ENCODE data around the gene LNPK.

DNA sequence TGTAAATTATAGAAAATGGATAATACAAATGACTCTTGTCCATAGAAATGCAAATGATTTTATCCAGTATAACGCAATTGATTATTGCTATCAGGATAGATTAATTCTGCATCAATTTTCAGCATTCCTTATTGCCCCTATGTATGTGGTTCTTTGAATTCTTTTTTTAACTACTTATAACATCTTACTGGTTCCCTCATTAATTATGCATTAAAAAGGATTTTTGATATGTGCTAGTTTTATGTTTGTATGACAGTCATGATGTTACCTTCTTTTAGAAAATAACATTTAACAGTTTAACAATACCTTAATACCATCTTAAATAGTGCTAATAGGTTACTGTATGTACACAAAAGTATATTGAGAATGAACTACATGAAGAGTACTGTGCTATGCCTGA, 20.0 kb upstream of the LNPK start:
- TF ChIP-seq POLR2A (IDR thresholded peaks at IDR 0.05) (no peak), EP300 (IDR thresholded peaks at IDR 0.05) (no peak), POLR2AphosphoS5 (IDR thresholded peaks at IDR 0.05) (no peak)
- TF ChIP-seq, protein P1, sequence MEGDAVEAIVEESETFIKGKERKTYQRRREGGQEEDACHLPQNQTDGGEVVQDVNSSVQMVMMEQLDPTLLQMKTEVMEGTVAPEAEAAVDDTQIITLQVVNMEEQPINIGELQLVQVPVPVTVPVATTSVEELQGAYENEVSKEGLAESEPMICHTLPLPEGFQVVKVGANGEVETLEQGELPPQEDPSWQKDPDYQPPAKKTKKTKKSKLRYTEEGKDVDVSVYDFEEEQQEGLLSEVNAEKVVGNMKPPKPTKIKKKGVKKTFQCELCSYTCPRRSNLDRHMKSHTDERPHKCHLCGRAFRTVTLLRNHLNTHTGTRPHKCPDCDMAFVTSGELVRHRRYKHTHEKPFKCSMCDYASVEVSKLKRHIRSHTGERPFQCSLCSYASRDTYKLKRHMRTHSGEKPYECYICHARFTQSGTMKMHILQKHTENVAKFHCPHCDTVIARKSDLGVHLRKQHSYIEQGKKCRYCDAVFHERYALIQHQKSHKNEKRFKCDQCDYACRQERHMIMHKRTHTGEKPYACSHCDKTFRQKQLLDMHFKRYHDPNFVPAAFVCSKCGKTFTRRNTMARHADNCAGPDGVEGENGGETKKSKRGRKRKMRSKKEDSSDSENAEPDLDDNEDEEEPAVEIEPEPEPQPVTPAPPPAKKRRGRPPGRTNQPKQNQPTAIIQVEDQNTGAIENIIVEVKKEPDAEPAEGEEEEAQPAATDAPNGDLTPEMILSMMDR (IDR thresholded peaks at IDR 0.05): no peak
